ENCODE data around the gene FXYD6.

Gene FXYD6

GRCh38 chr11:117842131-117842941, 34.1 kb downstream of the FXYD6 start:
- DNase-seq (ENCODE audit: low read depth): no peak

- DNase-seq (ENCODE audit: low read depth): no peak
Measured at GRCh38 chr11:117841551-117842031, 34.9 kb downstream of the FXYD6 start.

- DNase-seq (ENCODE audit: low read depth): no peak
Measured at GRCh38 chr11:117840881-117841550, 35.4 kb downstream of the FXYD6 start.

- no peak for DNase-seq (ENCODE audit: low read depth)
Measured at GRCh38 chr11:117839936-117840813, 36.3 kb downstream of the FXYD6 start.

GRCh38 chr11:117839380-117839881, 37.0 kb downstream of the FXYD6 start:
- DNase-seq (ENCODE audit: low read depth): no peak

GRCh38 chr11:117838901-117839300, 37.6 kb downstream of the FXYD6 start:
- no peak for DNase-seq (ENCODE audit: low read depth)

- DNase-seq (ENCODE audit: low read depth): no peak
Measured at GRCh38 chr11:117837791-117838190, 38.7 kb downstream of the FXYD6 start.

- DNase-seq (ENCODE audit: low read depth): no peak
Measured at GRCh38 chr11:117837070-117837776, 39.2 kb downstream of the FXYD6 start.

GRCh38 chr11:117836077-117836960, 40.1 kb downstream of the FXYD6 start:
- DNase-seq (ENCODE audit: low read depth): no peak

- no peak for DNase-seq (ENCODE audit: low read depth)
Measured at GRCh38 chr11:117835576-117835975, 40.9 kb downstream of the FXYD6 start.

- no peak for DNase-seq (ENCODE audit: low read depth)
Measured at GRCh38 chr11:117834838-117835443, 41.5 kb downstream of the FXYD6 start.

GRCh38 chr11:117834068-117834810, 42.2 kb downstream of the FXYD6 start:
- no peak for DNase-seq (ENCODE audit: low read depth)

- no peak for DNase-seq (ENCODE audit: low read depth)
Measured at GRCh38 chr11:117833401-117833891, 43.0 kb downstream of the FXYD6 start.

GRCh38 chr11:117832511-117832910, 43.9 kb downstream of the FXYD6 start:
- no peak for DNase-seq (ENCODE audit: low read depth)

- DNase-seq (ENCODE audit: low read depth): no peak
Measured at GRCh38 chr11:117831661-117832415, 44.6 kb downstream of the FXYD6 start.

- no peak for DNase-seq (ENCODE audit: low read depth)
Measured at GRCh38 chr11:117830674-117831351, 45.6 kb downstream of the FXYD6 start.

GRCh38 chr11:117830072-117830471, 46.4 kb downstream of the FXYD6 start:
- no peak for DNase-seq (ENCODE audit: low read depth)

GRCh38 chr11:117829369-117829725, 47.1 kb downstream of the FXYD6 start:
- DNase-seq (ENCODE audit: low read depth): no peak
